ENCODE data around the gene RNF144A. TPM values are rescaled to one million over a fixed set of nuclear protein-coding genes. Genes with fewer than 3 reads are reported as not detected.

The RNF144A gene
- total RNA-seq, 4 donors from 2014 or later, result 27.3 to 47.3 (median 37.4) TPM

- H3K4me1 ChIP-seq, result no peaks in the 10 kb centered on the region
- no peak overlapping the region for H3K4me3 ChIP-seq
- peaks cover 0 to 2% (median 0%) of the 10 kb centered on the region in 3 donors for H3K36me3 ChIP-seq
- H3K9me3 ChIP-seq, result peaks cover 0 to 14% (median 0%) of the 10 kb centered on the region in 4 donors
- H3K27ac ChIP-seq, result no peak overlapping the region
- H3K27me3 ChIP-seq, result no peaks in the 10 kb centered on the region
- TF ChIP-seq POLR2A (IDR thresholded peaks at IDR 0.05), result no peak
- no peak for TF ChIP-seq CTCF (IDR thresholded peaks at IDR 0.05)
- TF ChIP-seq EP300 (IDR thresholded peaks at IDR 0.05), result no peak
- no peak for DNase-seq (ENCODE audit: low spot score in 2 of 2)
These were observed 167.4 kb downstream of the RNF144A start for GRCh38 chr2:7084601-7085000.

GRCh38 chr2:7089284-7089683 lies 172.1 kb downstream of the RNF144A start:
- Histone ChIP-seq H3K4me3 (no peak overlapping the region), H3K9me3 (peaks cover 0 to under 1% (median 0%) of the 10 kb centered on the region in 4 donors), H3K27me3 (no peaks in the 10 kb centered on the region), H3K27ac (no peak overlapping the region), H3K36me3 (no peaks in the 10 kb centered on the region), H3K4me1 (no peaks in the 10 kb centered on the region)
- 86 to 91% methylated on average over 12 to 14 of the region's 16 CpGs for WGBS, 2 donors
- DNase-seq (ENCODE audit: low spot score in 2 of 2), result no peak
- TF ChIP-seq CTCF (IDR thresholded peaks at IDR 0.05) (no peak), EP300 (IDR thresholded peaks at IDR 0.05) (no peak), POLR2A (IDR thresholded peaks at IDR 0.05) (no peak)

- Histone ChIP-seq H3K4me1 (no peaks in the 10 kb centered on the region), H3K27ac (no peak overlapping the region), H3K27me3 (no peaks in the 10 kb centered on the region), H3K4me3 (no peak overlapping the region), H3K36me3 (no peaks in the 10 kb centered on the region), H3K9me3 (no peaks in the 10 kb centered on the region)
- DNase-seq (ENCODE audit: low spot score in 2 of 2), result no peak
- 86 to 92% methylated on average over 14 to 26 of the region's 26 CpGs for WGBS, 2 donors
- no peak for TF ChIP-seq POLR2A (IDR thresholded peaks at IDR 0.05)
- TF ChIP-seq EP300 (IDR thresholded peaks at IDR 0.05), result no peak
- TF ChIP-seq CTCF (IDR thresholded peaks at IDR 0.05), result no peak
These were observed 172.8 kb downstream of the RNF144A start for GRCh38 chr2:7089898-7090510.

DNA sequence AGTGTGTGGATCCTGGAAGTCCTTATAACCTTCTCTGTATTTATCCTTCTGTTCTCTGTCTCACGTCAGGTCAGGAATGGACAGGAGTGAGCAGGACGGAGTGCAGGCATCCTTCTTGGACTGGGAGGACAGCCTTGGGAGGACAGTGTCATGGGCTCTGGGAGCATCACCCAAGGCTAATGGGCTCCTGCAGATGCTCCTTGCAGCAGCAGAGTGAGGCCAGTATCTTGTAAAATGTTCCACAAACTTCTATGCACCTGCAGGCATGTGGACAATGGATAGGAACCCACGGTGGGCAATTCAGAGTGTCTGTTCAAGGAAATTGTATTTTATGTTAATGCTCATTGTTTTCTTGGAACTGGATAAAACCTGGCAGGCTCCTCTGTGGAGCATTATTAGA lies 176.2 kb downstream of the RNF144A start:
- TF ChIP-seq EP300 (IDR thresholded peaks at IDR 0.05) (no peak), CTCF (IDR thresholded peaks at IDR 0.05) (no peak), POLR2A (IDR thresholded peaks at IDR 0.05) (no peak)
- no peak overlapping the region for H3K4me3 ChIP-seq
- peaks cover 0 to 7% (median 0%) of the 10 kb centered on the region in 4 donors for H3K4me1 ChIP-seq
- no peak for DNase-seq (ENCODE audit: low spot score in 2 of 2)
- H3K27ac ChIP-seq, result no peak overlapping the region
- WGBS, 2 donors, result 80 to 85% methylated on average over 3 of the region's 3 CpGs
- no peaks in the 10 kb centered on the region for H3K36me3 ChIP-seq
- no peaks in the 10 kb centered on the region for H3K9me3 ChIP-seq
- no peaks in the 10 kb centered on the region for H3K27me3 ChIP-seq

Other genes with a start within 250 kb of the RNF144A start
- 10 to 100 TPM in 1 of 4 donors, 1 to 10 TPM in 3; 4.5 to 11.4 (median 7.4) TPM for gene CMPK2, start 51.5 kb upstream of the RNF144A start, total RNA-seq
- 1 to 10 TPM in 3 of 4 donors, under 1 TPM in 1; 0.30 to 7.6 (median 4.7) TPM for gene RSAD2, start 39.6 kb upstream of the RNF144A start, total RNA-seq

Measured in tibial nerve (tissue), 4 donors.